GM18861 (cell line): ENCODE results near the gene FAR2.

Experiments
- ATAC-seq: cut with Tn5 transposase; IDR thresholded peaks from one replicate; pipeline ENCODE4 v1.9.1; 2021; ENCODE audit not compliant: unreplicated experiment

Gene FAR2

GRCh38 chr12:29200586-29200985 lies 51.5 kb downstream of the FAR2 start:
- no peak for ATAC-seq

GRCh38 chr12:29201296-29201695 lies 52.2 kb downstream of the FAR2 start:
- no peak for ATAC-seq

GRCh38 chr12:29201746-29202145 lies 52.7 kb downstream of the FAR2 start:
- no peak for ATAC-seq

- ATAC-seq = no peak
Observed at GRCh38 chr12:29204521-29204920, 55.4 kb downstream of the FAR2 start.

- ATAC-seq = no peak
Observed at GRCh38 chr12:29207120-29207519, 58.0 kb downstream of the FAR2 start.

GRCh38 chr12:29208060-29208459 lies 59.0 kb downstream of the FAR2 start:
- no peak for ATAC-seq

GRCh38 chr12:29208936-29209701 lies 60.0 kb downstream of the FAR2 start:
- no peak for ATAC-seq

GRCh38 chr12:29211696-29212095 lies 62.6 kb downstream of the FAR2 start:
- ATAC-seq = no peak

- no peak for ATAC-seq
Observed at GRCh38 chr12:29212682-29213403, 63.8 kb downstream of the FAR2 start.

GRCh38 chr12:29216266-29216665 lies 67.2 kb downstream of the FAR2 start:
- no peak for ATAC-seq

GRCh38 chr12:29216797-29217575 lies 67.9 kb downstream of the FAR2 start:
- ATAC-seq = no peak

- no peak for ATAC-seq
Observed at GRCh38 chr12:29220632-29221336, 71.7 kb downstream of the FAR2 start.

GRCh38 chr12:29222200-29222599 lies 73.1 kb downstream of the FAR2 start:
- ATAC-seq = no peak

- no peak for ATAC-seq
Observed at GRCh38 chr12:29223426-29223825, 74.3 kb downstream of the FAR2 start.

- ATAC-seq = no peak
Observed at GRCh38 chr12:29223956-29224543, 75.0 kb downstream of the FAR2 start.

- no peak for ATAC-seq
Observed at GRCh38 chr12:29224572-29224971, 75.5 kb downstream of the FAR2 start.

GRCh38 chr12:29225834-29226233 lies 76.8 kb downstream of the FAR2 start:
- ATAC-seq = no peak

GRCh38 chr12:29226616-29227015 lies 77.5 kb downstream of the FAR2 start:
- ATAC-seq = no peak

GRCh38 chr12:29228474-29229157 lies 79.5 kb downstream of the FAR2 start:
- ATAC-seq = no peak

- ATAC-seq = no peak
Observed at GRCh38 chr12:29229158-29229505, 80.1 kb downstream of the FAR2 start.
